Measurements from ENCODE around the gene CCDC39. TPM values are rescaled to one million over a fixed set of nuclear protein-coding genes. Genes with fewer than 3 reads are reported as not detected.
A peak's percentile ranks its signal among the peaks of the same experiment; 100 is the strongest.

Gene CCDC39
- total RNA-seq, 1 experiment from 2014 or later, result 0.04 TPM

- H3K4me3 ChIP-seq (ENCODE audit: low read length), result no peak overlapping the region
- no peaks in the 10 kb centered on the region for H3K9me2 ChIP-seq (replicated peaks; ENCODE audit: low read length)
- no peak for TF ChIP-seq EZH2phosphoT487 (IDR thresholded peaks at IDR 0.05; ENCODE audit: borderline replicate concordance, low read length)
- TF ChIP-seq EZH2 (IDR thresholded peaks at IDR 0.05; ENCODE audit: low read length, unreplicated experiment), result no peak
- TF ChIP-seq CTCF (conservative IDR thresholded peaks at IDR 0.05; ENCODE audit: low read depth, low read length), result no peak
- H3K27ac ChIP-seq (ENCODE audit: low read length), result no peak overlapping the region
- intact Hi-C loops (cut with micrococcal nuclease), result loop anchor here (10.0 kb wide), 1 partner anchor 1004 kb away; no protein-coding TSS in a partner anchor
- H3K27me3 ChIP-seq (ENCODE audit: low read length), result peaks cover 26% of the 10 kb centered on the region
- no peaks in the 10 kb centered on the region for H3K79me2 ChIP-seq (ENCODE audit: low read length)
- no peaks in the 10 kb centered on the region for H3F3A ChIP-seq (ENCODE audit: low read length, unreplicated experiment)
- no peaks in the 10 kb centered on the region for H3K4me1 ChIP-seq (ENCODE audit: insufficient read depth, low read length)
- DNase-seq (peak; percentile 25), ATAC-seq (no peak)
- POLR2A ChIA-PET (ENCODE audit: unreplicated experiment), result no interaction called here
- no peak overlapping the region for H3K9ac ChIP-seq (ENCODE audit: low read length)
- H4K20me1 ChIP-seq (ENCODE audit: low read length), result no peaks in the 10 kb centered on the region
- H3K36me3 ChIP-seq (ENCODE audit: low read depth, low read length), result no peaks in the 10 kb centered on the region
- no TSS peak for BruUV-seq (replicated peaks)
- CTCF ChIA-PET, result no interaction called here
- H3K9me3 ChIP-seq (ENCODE audit: low read length), result no peaks in the 10 kb centered on the region
- no peak overlapping the region for H2AFZ ChIP-seq (ENCODE audit: low read length)
- no peak overlapping the region for H3K4me2 ChIP-seq (ENCODE audit: low read length)
Measured at GRCh38 chr3:180700941-180701340, 21.7 kb upstream of the CCDC39 start.

GRCh38 chr3:180698760-180699270, 19.5 kb upstream of the CCDC39 start:
- no peaks in the 10 kb centered on the region for H4K20me1 ChIP-seq (ENCODE audit: low read length)
- no peak overlapping the region for H3K27ac ChIP-seq (ENCODE audit: low read length)
- ATAC-seq (no peak), DNase-seq (no peak)
- no peaks in the 10 kb centered on the region for H3K79me2 ChIP-seq (ENCODE audit: low read length)
- no peak overlapping the region for H2AFZ ChIP-seq (ENCODE audit: low read length)
- peaks cover 35% of the 10 kb centered on the region for H3K27me3 ChIP-seq (ENCODE audit: low read length)
- H3K4me3 ChIP-seq (ENCODE audit: low read length), result no peak overlapping the region
- H3K36me3 ChIP-seq (ENCODE audit: low read depth, low read length), result no peaks in the 10 kb centered on the region
- no peaks in the 10 kb centered on the region for H3K4me1 ChIP-seq (ENCODE audit: insufficient read depth, low read length)
- TF ChIP-seq EZH2 (IDR thresholded peaks at IDR 0.05; ENCODE audit: low read length, unreplicated experiment), result no peak
- no peak for TF ChIP-seq CTCF (conservative IDR thresholded peaks at IDR 0.05; ENCODE audit: low read depth, low read length)
- TF ChIP-seq EZH2phosphoT487 (IDR thresholded peaks at IDR 0.05; ENCODE audit: borderline replicate concordance, low read length), result no peak
- no peaks in the 10 kb centered on the region for H3K9me3 ChIP-seq (ENCODE audit: low read length)
- intact Hi-C loops (cut with micrococcal nuclease), result loop anchor here (10.0 kb wide), 1 partner anchor 286 kb away; the partner anchor contains the start of gene DNAJC19
- POLR2A ChIA-PET (ENCODE audit: unreplicated experiment), result no interaction called here
- no peaks in the 10 kb centered on the region for H3K9me2 ChIP-seq (replicated peaks; ENCODE audit: low read length)
- H3K9ac ChIP-seq (ENCODE audit: low read length), result no peak overlapping the region
- no peaks in the 10 kb centered on the region for H3F3A ChIP-seq (ENCODE audit: low read length, unreplicated experiment)
- CTCF ChIA-PET, result no interaction called here
- H3K4me2 ChIP-seq (ENCODE audit: low read length), result no peak overlapping the region
- no TSS peak for BruUV-seq (replicated peaks)

- Histone ChIP-seq H3F3A (ENCODE audit: low read length, unreplicated experiment) (no peaks in the 10 kb centered on the region), H3K9me3 (ENCODE audit: low read length) (no peaks in the 10 kb centered on the region), H3K9me2 (replicated peaks; ENCODE audit: low read length) (no peaks in the 10 kb centered on the region), H3K27me3 (ENCODE audit: low read length) (peaks cover 36% of the 10 kb centered on the region), H3K36me3 (ENCODE audit: low read depth, low read length) (no peaks in the 10 kb centered on the region), H3K79me2 (ENCODE audit: low read length) (no peaks in the 10 kb centered on the region), H2AFZ (ENCODE audit: low read length) (no peak overlapping the region), H3K9ac (ENCODE audit: low read length) (no peak overlapping the region), H3K27ac (ENCODE audit: low read length) (no peak overlapping the region), H3K4me1 (ENCODE audit: insufficient read depth, low read length) (no peaks in the 10 kb centered on the region), H3K4me3 (ENCODE audit: low read length) (no peak overlapping the region), H4K20me1 (ENCODE audit: low read length) (no peaks in the 10 kb centered on the region), H3K4me2 (ENCODE audit: low read length) (no peak overlapping the region)
- CTCF ChIA-PET, result no interaction called here
- no peak for DNase-seq
- TF ChIP-seq EZH2 (IDR thresholded peaks at IDR 0.05; ENCODE audit: low read length, unreplicated experiment) (no peak), CTCF (conservative IDR thresholded peaks at IDR 0.05; ENCODE audit: low read depth, low read length) (no peak), EZH2phosphoT487 (IDR thresholded peaks at IDR 0.05; ENCODE audit: borderline replicate concordance, low read length) (no peak)
- ATAC-seq, result no peak
- POLR2A ChIA-PET (ENCODE audit: unreplicated experiment), result no interaction called here
- intact Hi-C loops (cut with micrococcal nuclease), result loop anchor here (10.0 kb wide), 1 partner anchor 290 kb away; the partner anchor contains the start of gene DNAJC19
- no TSS peak for BruUV-seq (replicated peaks)
Measured at GRCh38 chr3:180694321-180694720, 15.0 kb upstream of the CCDC39 start.
